GM15510 (cell line): ENCODE data around the gene AQP1.

Experiments used
- POLR2A ChIP-seq: IDR thresholded peaks from 3 replicates; pipeline ENCODE4 v1.6.1; 2011; ENCODE audit warnings: borderline replicate concordance; ENCODE audit not compliant: insufficient read length; ENCODE audit errors: extremely low read depth

AQP1 gene

DNA sequence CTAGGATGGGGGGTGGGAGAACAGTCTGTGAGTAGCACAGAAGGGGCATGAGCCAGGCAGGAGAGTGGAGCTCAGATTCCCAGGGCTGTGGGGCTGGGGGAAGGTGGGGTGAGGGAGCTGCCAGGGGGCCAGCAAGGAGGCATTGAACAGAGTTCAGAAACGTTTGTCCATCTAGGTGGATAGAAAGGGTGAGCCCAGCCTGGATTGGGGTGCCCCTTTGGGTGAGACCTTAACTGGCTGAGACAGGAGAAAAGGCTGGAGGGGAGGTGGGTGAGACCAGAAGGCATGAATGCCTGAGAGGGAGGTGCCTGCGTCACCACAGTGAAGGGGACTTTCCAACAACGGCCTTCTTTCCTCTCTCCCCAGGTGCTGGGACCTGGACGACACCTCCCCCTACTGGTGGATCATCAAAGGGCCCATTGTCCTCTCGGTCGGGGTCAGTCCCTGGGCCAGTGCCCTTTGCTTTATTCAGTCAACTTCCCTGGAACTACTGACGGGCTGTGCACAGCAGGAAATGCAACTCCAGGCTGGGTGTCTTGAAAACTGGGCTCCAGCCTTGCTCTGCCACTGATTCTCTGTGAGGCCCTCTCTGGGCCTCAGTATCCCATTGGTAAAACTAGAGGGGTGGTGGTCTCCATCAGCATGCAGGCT is 63.1 kb downstream of the AQP1 start:
- TF ChIP-seq POLR2A: no peak
